Heart right ventricle (tissue), 16 donors: ENCODE results near the gene GRIK3. TPM values are rescaled to one million over a fixed set of nuclear protein-coding genes. Genes with fewer than 3 reads are reported as not detected.

ENCODE experiments used
- ATAC-seq, 8 donors: fragments of 200-7000 bp; cut with Tn5 transposase; one replicate each; pipeline ENCODE4 v1.9.1; 2020; ENCODE audit warnings: mild to moderate bottlenecking in 8 of 8, moderate library complexity in 8 of 8, moderate number of reproducible peaks in 1 of 8
- DNase-seq, 2 donors: peaks; one replicate each; pipeline ENCODE4 v3.0.0-alpha.2; 2020
- H3K27ac ChIP-seq, 10 donors: fragments of 200-600 bp; sonication (generic) in 2 of 10; one replicate each; pipeline versions ENCODE4 v1.5.0 to v1.8.0; 2020 to 2022; ENCODE audit warnings: mild to moderate bottlenecking in 3 of 10
- H3K27me3 ChIP-seq, 7 donors: fragments of 200-600 bp; one replicate each; pipeline ENCODE4 v1.8.0; 2021 to 2022; ENCODE audit warnings: mild to moderate bottlenecking in 2 of 7
- H3K36me3 ChIP-seq, 9 donors: fragments of 200-600 bp; sonication (generic) in 1 of 9; one replicate each; pipeline versions ENCODE4 v1.5.0 to v1.8.0; 2020 to 2022; ENCODE audit warnings: mild to moderate bottlenecking in 2 of 9
- H3K4me1 ChIP-seq, 9 donors: fragments of 200-600 bp; sonication (generic) in 1 of 9; one replicate each; pipeline versions ENCODE4 v1.5.0 to v1.8.0; 2020 to 2022; ENCODE audit warnings: mild to moderate bottlenecking in 4 of 9
- H3K4me3 ChIP-seq, 10 donors: fragments of 200-600 bp; sonication (generic) in 2 of 10; one replicate each; pipeline versions ENCODE4 v1.5.0 to v1.8.0; 2020 to 2022; ENCODE audit warnings: mild to moderate bottlenecking in 7 of 10, moderate library complexity in 2 of 10
- H3K9me3 ChIP-seq, 11 donors: fragments of 200-600 bp in 10 of 11; sonication (generic) in 2 of 11; one replicate each; pipeline versions ENCODE4 v1.5.0 to v1.8.0; 2013 to 2022; ENCODE audit warnings: mild to moderate bottlenecking in 2 of 11, control low read depth in 1 of 11, moderate library complexity in 1 of 11
- CTCF ChIP-seq, 9 donors: fragments of 200-600 bp; sonication (generic) in 2 of 9; IDR thresholded peaks; one replicate each; pipeline versions ENCODE4 v1.5.0 to v1.8.0; 2021 to 2022; ENCODE audit warnings: antibody characterized with exemption in 9 of 9, mild to moderate bottlenecking in 5 of 9, moderate library complexity in 1 of 9
- WGBS, 2 donors: extraction: QIAGEN DNeasy Blood & Tissue Kit; methylation state at CpG; one replicate each; pipeline ENCODE4 v1.1.7; 2013; ENCODE audit warnings: inconsistent platforms in 1 of 2; 5-methylcytosine and 5-hydroxymethylcytosine counted together
- intact Hi-C, 10 donors: fragments of 100-400 bp; cut with DNase I; formaldehyde crosslinking; loops; one replicate each; pipeline versions ENCODE4 v1.11.1 to v1.14.2; 2022
- polyA plus RNA-seq, 2 donors: library from polyadenylated mRNA; stranded (reverse); fragments of 200-250 nt; gene quantifications; one replicate each; pipeline ENCODE4 v1.2.3, GENCODE V29; 2013
- total RNA-seq, 10 donors: library from RNA; stranded (reverse); fragmentation: NEBNext Ultra II Directional in 3 of 10; extraction: Animal tissue kit (Norgen Biotek cat#: 25700) in 3 of 10; gene quantifications; one replicate each; pipeline versions ENCODE4 v1.2.1 to v1.2.4, GENCODE V29; 2021 to 2023
- donor health status: Arrhythmogenic right ventricular cardiomyopathy.
- donor health status: ischemic (EF 13 %, LVEDD 7.1; RV severe dilation, severe dysfunction).
- donor health status: healthy with polysubstance abuse.
- donor health status: DM: no; HTN: yes; CAD: no.
- donor health status: DM: no; HTN: no; CAD: no.
- donor health status: ischemic (EF 25% LVEDD 6.9; RV normal size, moderate dysfunction).
- donor health status: ischemic (EF 25% LVEDD 5.7; RV mildly dilated, moderate dysfunction).
- donor health status: healthy.
- donor health status: DM: yes; HTN: yes; CAD: no.
- donor health status: Ischemic cardiomyopathy.
- donor health status: ischemic (EF 35%, LVEDD 5.7; RV mildly dilated, moderate dysfunction).
- donor health status: nonischemic (EF 11% LVEDD 7.7; RV severe dilation, severe dysfunction).
- donor health status: DM: yes; HTN: yes; CAD: no.
- donor health status: PGD.
- donor health status: ischemic (EF 29% LVEDD 5.4; RV normal size, mild dysfunction).
- donor health status: nonischemic (EF 23%, LVEDD 6.1; RV moderate dilation, normal function).

The GRIK3 gene
- total and polyA plus RNA-seq, 12 donors: 0.10 to 1.1 (median 0.27) TPM

- Histone ChIP-seq H3K27me3 (peaks cover 0 to 28% (median 18%) of the 10 kb centered on the region in 7 donors), H3K9me3 (no peaks in the 10 kb centered on the region), H3K4me1 (no peaks in the 10 kb centered on the region), H3K36me3 (no peaks in the 10 kb centered on the region), H3K27ac (no peak overlapping the region), H3K4me3 (no peak overlapping the region)
- WGBS, 2 donors: 73 to 88% methylated on average over 2 of the region's 2 CpGs
- DNase-seq: no peak
- intact Hi-C loops: no loop called here
- ATAC-seq: no peak
- no peak for TF ChIP-seq CTCF (IDR thresholded peaks at IDR 0.05)
Measured at GRCh38 chr1:36752431-36752830, 281.9 kb downstream of the GRIK3 start.

DNA sequence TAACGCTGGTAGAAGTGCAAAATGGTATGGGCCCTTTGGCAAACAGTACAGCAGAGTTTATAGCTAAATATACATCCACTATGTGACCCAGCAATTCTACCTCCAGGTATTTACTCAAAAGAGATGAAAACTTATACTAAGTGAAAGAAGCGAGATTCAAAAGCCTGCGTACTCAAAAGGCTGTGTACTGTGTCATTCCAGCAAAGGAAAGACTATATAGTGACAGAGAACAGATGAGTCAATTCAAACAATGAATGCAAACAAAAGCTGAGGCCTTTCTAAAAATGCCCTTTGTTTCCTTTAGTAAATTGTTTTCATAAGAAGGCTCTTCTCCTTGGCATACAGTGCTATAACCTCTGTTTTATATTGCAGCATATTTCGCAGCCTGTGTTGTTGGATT lies 282.8 kb downstream of the GRIK3 start:
- Histone ChIP-seq H3K4me1 (no peaks in the 10 kb centered on the region), H3K27ac (no peak overlapping the region), H3K9me3 (no peaks in the 10 kb centered on the region), H3K4me3 (no peak overlapping the region), H3K27me3 (peaks cover 0 to 38% (median 21%) of the 10 kb centered on the region in 7 donors), H3K36me3 (no peaks in the 10 kb centered on the region)
- intact Hi-C loops: no loop called here
- DNase-seq (no peak), ATAC-seq (no peak)
- 92% methylated on average over 4 of the region's 4 CpGs for WGBS, 2 donors
- no peak for TF ChIP-seq CTCF (IDR thresholded peaks at IDR 0.05)

- WGBS, 2 donors: 72% methylated on average over 7 of the region's 7 CpGs
- no peaks in the 10 kb centered on the region for H3K4me1 ChIP-seq
- no peaks in the 10 kb centered on the region for H3K9me3 ChIP-seq
- no peak overlapping the region for H3K4me3 ChIP-seq
- no peak overlapping the region for H3K27ac ChIP-seq
- ATAC-seq (no peak), DNase-seq (no peak)
- no peak for TF ChIP-seq CTCF (IDR thresholded peaks at IDR 0.05)
- intact Hi-C loops: no loop called here
- H3K36me3 ChIP-seq: no peaks in the 10 kb centered on the region
- peaks cover 0 to 59% (median 34%) of the 10 kb centered on the region in 7 donors for H3K27me3 ChIP-seq
Measured at GRCh38 chr1:36748466-36748865, 285.8 kb downstream of the GRIK3 start.
